ENCODE results near the gene SLC39A3. TPM values are rescaled to one million over a fixed set of nuclear protein-coding genes. Genes with fewer than 3 reads are reported as not detected.

The SLC39A3 gene
- total and polyA plus RNA-seq, 7 donors, result 16.9 to 70.1 (median 26.8) TPM

DNA sequence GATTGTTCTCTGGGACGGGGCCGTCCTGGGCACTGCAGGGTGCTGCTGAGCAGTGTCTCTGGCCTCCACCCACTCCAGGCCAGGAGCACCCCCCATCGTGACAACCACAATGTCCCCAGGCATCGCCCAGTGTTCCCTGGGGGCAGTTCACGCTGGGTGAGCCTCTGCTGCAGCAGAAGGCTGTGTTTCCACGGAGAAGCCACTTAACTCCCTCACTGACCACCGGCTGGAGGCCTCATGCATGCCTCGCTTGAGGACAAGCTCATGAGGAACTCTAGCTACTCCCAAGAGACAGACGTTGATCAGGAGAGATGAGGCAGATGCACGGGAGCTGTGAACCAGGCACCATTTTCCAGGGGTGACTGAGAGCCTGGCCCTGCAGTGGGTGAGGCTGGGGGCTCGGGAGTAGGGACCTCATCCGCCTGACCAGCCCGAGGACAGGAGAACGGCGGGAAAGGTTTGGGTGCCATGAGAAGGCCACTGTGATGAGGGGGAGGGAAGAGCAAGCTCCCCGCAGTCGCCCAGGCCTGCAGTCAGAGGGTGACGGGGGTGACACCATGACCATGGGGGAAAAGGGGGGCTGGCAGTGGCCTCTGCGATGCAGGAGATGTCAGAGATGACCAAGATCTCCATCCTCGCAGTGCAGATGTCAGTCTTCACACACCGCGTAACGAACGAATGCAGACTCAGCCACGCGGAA, 5.1 kb downstream of the SLC39A3 start:
- ATAC-seq, result no peak

GRCh38 chr19:2733930-2734588, 5.8 kb downstream of the SLC39A3 start:
- 74 to 82% (median 79%) methylated on average over 35 of the region's 35 CpGs for WGBS, 3 donors
- H3K27me3 ChIP-seq (ENCODE audit: insufficient read depth in 3 of 3, low read length in 2 of 3), result no peaks in the 10 kb centered on the region
- H3K36me3 ChIP-seq (ENCODE audit: insufficient read depth in 1 of 2, low read depth in 1 of 2), result peaks cover 10 to 37% of the 10 kb centered on the region in 2 donors
- H3K9me3 ChIP-seq, result no peaks in the 10 kb centered on the region
- H3K27ac ChIP-seq, result no peak overlapping the region
- peak in 1 of 2 donors; percentile 34 for DNase-seq
- H3K4me3 ChIP-seq, result no peak overlapping the region
- intact Hi-C loops (cut with DNase I), result loop anchor here in 1 of 2 donors (5.0 kb wide), 1 partner anchor 33 kb away; no protein-coding TSS in a partner anchor
- peaks cover 1% of the 10 kb centered on the region for H3K4me1 ChIP-seq
- ATAC-seq, result no peak
- no peak for TF ChIP-seq CTCF (IDR thresholded peaks at IDR 0.05)

More for the DNA sequence above, 5.1 kb downstream of the SLC39A3 start:
- Histone ChIP-seq H3K9me3 (no peaks in the 10 kb centered on the region), H3K4me1 (peaks cover 3% of the 10 kb centered on the region), H3K36me3 (ENCODE audit: insufficient read depth in 1 of 2, low read depth in 1 of 2) (peaks cover 10 to 37% of the 10 kb centered on the region in 2 donors), H3K27ac (no peak overlapping the region), H3K4me3 (no peak overlapping the region), H3K27me3 (ENCODE audit: insufficient read depth in 3 of 3, low read length in 2 of 3) (no peaks in the 10 kb centered on the region)
- TF ChIP-seq CTCF (IDR thresholded peaks at IDR 0.05), result no peak
- WGBS, 3 donors, result 86 to 89% (median 88%) methylated on average over 26 of the region's 26 CpGs
- DNase-seq, result peak in 1 of 2 donors; percentile 40
- intact Hi-C loops (cut with DNase I), result loop anchor here in 1 of 2 donors (5.0 kb wide), 1 partner anchor 33 kb away; no protein-coding TSS in a partner anchor

DNA sequence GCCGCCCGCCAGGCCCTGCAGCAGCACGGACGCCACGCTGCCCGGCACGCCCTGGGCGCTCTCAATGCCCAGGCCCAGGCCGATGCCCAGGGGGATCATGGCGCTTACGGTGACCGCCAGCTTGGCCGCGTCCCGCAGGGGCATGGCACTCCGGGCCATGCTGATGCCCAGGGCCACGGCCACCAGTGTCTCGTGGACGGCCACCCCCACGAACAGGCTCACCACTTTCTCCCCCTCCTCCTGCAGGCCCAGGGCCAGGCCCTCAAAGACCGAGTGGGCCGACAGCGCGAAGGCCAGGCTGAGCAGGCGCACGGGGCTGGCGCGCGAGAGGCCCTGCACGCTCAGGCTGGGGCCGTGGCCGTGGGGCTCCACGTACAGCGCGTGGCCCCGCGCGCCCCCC, 6.9 kb downstream of the SLC39A3 start:
- no peaks in the 10 kb centered on the region for H3K27me3 ChIP-seq (ENCODE audit: insufficient read depth in 3 of 3, low read length in 2 of 3)
- no peak overlapping the region for H3K27ac ChIP-seq
- DNase-seq, result peak; percentile 6 to 38
- no peaks in the 10 kb centered on the region for H3K4me1 ChIP-seq
- no peak for ATAC-seq
- H3K9me3 ChIP-seq, result no peaks in the 10 kb centered on the region
- no peak for TF ChIP-seq CTCF (IDR thresholded peaks at IDR 0.05)
- intact Hi-C loops (cut with DNase I), result loop anchor here in 1 of 2 donors (5.0 kb wide), 1 partner anchor 34 kb away; no protein-coding TSS in a partner anchor
- H3K4me3 ChIP-seq, result no peak overlapping the region
- 93 to 94% (median 93%) methylated on average over 30 to 38 of the region's 38 CpGs for WGBS, 3 donors
- peaks cover 10 to 37% of the 10 kb centered on the region in 2 donors for H3K36me3 ChIP-seq (ENCODE audit: insufficient read depth in 1 of 2, low read depth in 1 of 2)

- Histone ChIP-seq H3K9me3 (no peaks in the 10 kb centered on the region), H3K4me3 (no peak overlapping the region), H3K4me1 (no peaks in the 10 kb centered on the region), H3K27ac (no peak overlapping the region), H3K36me3 (ENCODE audit: insufficient read depth in 1 of 2, low read depth in 1 of 2) (peaks cover 10 to 37% of the 10 kb centered on the region in 2 donors), H3K27me3 (ENCODE audit: insufficient read depth in 3 of 3, low read length in 2 of 3) (no peaks in the 10 kb centered on the region)
- DNase-seq, result no peak
- TF ChIP-seq CTCF (IDR thresholded peaks at IDR 0.05), result no peak
- intact Hi-C loops (cut with DNase I), result loop anchor here in 1 of 2 donors (5.0 kb wide), 1 partner anchor 35 kb away; no protein-coding TSS in a partner anchor
- no peak for ATAC-seq
- WGBS, 3 donors, result 90 to 94% (median 93%) methylated on average over 33 of the region's 33 CpGs
These were observed 7.6 kb downstream of the SLC39A3 start for GRCh38 chr19:2732157-2732725.
